Stimulated activated CD4-positive, alpha-beta T cell treated with anti-CD3 and anti-CD28 coated beads, Interleukin-12 subunit alpha, Interleukin-12 subunit beta, amount 100 ng/mL, for 4 hours (primary cell): Measurements from ENCODE around the gene WHAMM.
"Not testable (repeated sequence)": the region's sequence is repeated elsewhere in the genome, so short reads cannot be mapped to it uniquely, and the experiment has no call there.

Source experiments
- DNase-seq: peaks from one replicate; pipeline ENCODE4 v3.0.0-alpha.2; 2020

The WHAMM gene

GRCh38 chr15:82839136-82839535 is 29.7 kb downstream of the WHAMM start:
- no peak for DNase-seq

GRCh38 chr15:82840166-82840565 is 30.7 kb downstream of the WHAMM start:
- no peak for DNase-seq

DNA sequence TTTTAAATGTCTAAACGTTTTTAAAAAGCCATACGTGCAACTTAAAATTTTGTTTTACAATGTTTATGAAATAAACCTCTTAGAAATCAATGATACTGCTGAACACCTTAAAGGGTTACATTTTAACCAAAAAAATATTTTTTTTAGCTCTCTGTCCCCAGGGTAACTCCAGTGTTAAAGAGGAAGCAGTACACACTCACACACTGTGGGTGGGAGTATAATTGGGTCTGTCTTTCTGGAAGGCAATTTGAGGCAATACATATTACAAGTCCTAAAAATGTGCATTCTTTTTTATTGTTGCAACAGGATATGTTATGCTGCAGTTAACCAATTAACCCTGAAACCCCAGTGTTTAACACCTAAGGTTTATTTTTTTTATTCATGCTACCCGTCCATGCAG is 34.1 kb downstream of the WHAMM start:
- DNase-seq: no peak

GRCh38 chr15:82845686-82846085 is 36.3 kb downstream of the WHAMM start:
- DNase-seq: no peak

- no peak for DNase-seq
Measured at GRCh38 chr15:82846621-82847020, 37.2 kb downstream of the WHAMM start.

DNA sequence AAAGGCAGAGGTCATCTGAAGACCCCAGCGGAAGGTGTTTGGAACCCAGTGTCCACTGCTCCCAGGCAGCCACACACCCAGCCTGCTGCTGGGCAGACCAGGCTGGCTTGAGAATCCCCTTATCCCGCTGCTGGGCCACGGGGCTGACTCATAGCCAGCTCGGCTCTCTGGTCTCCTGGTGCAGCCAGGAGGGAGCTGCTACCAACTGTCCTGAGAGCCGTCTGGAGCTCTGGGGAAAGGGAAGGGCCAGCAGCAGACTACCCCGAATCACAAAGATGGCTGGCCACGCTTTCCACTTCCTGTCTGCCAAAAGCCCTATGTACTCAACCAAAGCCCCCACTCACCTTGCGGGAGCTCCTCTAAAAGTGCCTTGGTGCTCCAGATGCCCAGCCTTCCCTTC is 38.3 kb downstream of the WHAMM start:
- no peak for DNase-seq

GRCh38 chr15:82848241-82848993 is 39.0 kb downstream of the WHAMM start:
- no peak for DNase-seq

DNA sequence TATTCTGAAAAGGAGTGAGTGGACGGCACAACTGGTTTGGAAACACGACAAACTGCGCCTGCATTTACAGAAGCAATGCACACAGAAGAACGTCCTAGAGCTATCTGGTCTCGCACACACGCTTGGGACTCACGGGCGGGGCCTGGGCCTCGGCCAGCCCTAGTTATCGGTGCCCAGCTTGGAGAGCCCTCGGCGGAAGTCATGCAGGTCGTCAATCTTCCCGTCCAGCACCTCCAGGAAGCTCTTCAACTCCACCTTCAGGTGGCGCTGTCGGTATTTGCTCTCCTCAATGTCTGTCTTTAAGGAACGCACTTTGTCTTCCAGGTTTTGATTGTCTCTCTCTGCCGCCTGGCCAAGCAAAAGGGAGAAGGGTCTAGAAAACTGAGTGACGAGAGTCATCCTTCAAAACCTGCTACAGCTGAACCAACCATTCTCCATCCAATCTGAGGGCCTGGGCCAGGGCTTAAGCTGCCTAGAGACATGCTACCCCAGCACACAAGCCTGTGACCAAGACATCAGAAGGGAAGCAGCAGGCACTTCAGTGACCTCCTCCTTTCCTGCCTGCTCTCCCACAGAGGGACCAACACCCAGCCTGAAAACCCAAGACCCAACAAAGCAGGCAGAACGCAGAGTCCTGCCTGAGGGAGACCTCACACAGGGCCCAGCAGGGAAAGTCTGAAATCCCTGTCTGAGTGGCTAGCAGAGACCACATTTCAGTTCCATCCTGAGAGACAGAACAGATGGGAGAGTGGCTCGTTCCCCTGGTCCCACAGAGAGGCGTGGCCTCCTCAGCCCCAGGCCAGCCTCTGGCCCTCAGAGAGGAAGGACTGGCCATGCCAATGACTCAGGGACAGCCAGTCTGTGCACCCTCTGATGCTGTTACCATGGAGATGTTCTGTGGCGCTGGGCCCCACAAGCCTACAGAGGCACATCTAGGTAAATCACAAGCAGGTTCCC is 40.4 kb downstream of the WHAMM start:
- DNase-seq: peak; percentile 14

- no peak for DNase-seq
Measured at GRCh38 chr15:82850731-82851130, 41.3 kb downstream of the WHAMM start.

- DNase-seq: no peak
Measured at GRCh38 chr15:82851306-82851850, 42.0 kb downstream of the WHAMM start.

GRCh38 chr15:82851981-82852511 is 42.6 kb downstream of the WHAMM start:
- no peak for DNase-seq

- no peak for DNase-seq
Measured at GRCh38 chr15:82852941-82853561, 43.6 kb downstream of the WHAMM start.

- no peak for DNase-seq
Measured at GRCh38 chr15:82854554-82854953, 45.1 kb downstream of the WHAMM start.

DNA sequence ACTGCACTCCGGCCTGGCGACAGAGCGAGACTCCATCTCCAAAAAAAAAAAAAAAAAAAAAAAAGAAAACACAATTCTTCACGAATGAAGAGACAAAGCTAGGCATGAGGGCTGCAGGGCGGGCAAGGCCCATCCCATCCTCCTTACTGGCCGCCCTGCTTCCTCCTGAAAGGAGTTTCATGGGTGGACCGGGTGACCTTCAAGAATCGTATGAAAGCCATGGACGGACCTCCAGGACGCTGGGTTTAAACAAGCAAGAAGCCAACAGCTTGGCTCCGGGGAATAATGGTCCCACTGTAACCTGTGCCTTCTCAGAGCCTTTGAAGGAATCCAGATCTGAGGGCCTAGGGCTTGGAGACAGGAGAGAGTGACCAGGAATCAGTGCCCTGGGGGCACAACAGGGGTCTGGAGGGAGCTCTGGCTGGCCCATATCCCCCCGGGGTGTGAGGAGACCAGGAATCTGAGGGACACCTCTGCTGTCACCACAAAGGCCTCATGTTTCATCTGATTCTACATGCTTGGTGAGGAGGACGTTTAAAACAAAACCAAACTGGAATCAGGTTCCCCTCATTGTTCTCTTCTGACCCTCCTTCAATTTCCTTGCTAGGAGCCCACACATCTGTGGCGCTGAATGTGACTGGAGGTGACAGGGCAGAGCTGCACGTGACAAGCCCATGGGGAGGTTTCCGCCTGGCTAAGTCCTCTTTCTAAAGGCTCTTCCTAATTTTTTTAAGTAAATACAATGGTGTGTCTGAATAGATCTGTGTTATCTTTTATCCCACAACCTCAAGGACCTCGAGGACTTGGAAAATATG is 46.1 kb downstream of the WHAMM start:
- DNase-seq: no peak

- no peak for DNase-seq
Measured at GRCh38 chr15:82856397-82857170, 47.2 kb downstream of the WHAMM start.

DNA sequence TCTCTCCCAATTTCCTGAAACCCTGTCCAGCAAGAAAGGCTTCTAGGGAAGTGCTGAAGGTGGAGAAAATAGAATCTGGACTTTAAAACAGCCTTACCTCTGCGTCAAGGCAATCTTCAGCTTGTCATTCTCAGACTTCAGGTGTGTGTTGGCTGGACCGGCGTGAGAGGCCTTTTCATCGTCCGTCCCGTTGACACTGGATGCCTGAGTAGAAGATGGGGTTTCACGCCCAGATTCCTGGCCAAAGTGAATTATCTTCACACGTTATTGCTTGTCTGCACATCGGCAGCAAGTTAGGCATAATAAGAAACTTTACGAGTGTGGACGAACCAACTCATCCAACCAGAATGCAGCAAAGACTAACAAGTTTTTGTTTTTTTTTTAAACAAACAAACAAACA is 49.5 kb downstream of the WHAMM start:
- DNase-seq: no peak

- DNase-seq: no peak
Measured at GRCh38 chr15:82862886-82863285, 53.5 kb downstream of the WHAMM start.

DNA sequence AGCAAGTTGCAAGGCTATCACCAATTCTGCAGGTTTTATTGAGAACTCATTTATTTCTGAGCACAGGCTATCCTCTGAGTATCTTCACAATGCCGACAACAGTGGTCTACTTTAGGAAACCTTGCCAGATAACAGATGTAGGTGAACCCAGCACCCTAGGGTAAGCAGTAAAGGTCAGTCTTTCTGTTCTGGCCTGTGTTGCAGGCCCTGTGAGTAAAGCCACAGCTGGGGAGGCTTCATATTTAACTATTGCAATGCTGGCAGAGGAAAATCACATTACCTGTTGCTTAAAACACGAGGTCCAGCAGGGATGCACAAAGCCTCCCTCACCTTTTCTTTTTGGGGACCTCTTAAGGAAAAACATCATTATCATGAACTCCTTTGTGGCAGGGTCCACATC is 55.5 kb downstream of the WHAMM start:
- DNase-seq: no peak

DNA sequence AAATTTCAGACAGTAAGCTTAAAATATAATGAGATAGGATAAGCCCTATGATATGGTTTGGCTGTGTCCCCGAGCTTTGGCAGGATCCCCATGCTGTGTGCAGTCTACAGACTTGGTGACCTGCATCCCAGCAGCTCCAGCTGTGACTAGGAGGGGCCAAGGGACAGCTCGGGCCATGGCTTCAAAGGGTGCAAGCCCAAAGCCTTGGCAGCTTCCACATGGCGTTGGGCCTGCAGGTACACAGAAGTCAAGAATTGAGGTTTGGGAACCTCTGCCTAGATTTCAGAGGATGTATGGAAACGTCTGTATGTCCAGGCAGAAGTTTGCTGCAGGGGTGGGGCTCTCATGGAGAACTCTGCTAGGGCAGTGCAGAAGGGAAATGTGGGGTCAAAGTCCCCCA is 56.2 kb downstream of the WHAMM start:
- not testable (repeated sequence) for DNase-seq

DNA sequence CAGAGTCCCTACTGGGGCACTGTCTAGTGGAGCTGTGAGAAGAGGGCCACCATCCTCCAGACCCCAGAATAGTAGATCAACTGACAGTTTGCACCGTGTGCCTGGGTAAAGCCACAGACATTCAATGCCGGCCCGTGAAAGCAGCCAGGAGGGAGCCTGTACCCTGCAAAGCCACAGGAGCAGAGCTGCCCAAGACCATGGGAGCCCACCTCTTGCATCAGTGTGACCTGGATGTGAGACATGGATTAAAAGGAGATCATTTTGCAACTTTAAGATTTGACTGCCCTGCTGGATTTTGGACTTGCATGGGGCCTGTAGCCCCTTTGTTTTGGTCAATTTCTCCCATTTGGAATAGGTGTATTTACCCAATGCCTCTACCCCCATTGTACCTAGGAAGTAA is 56.6 kb downstream of the WHAMM start:
- DNase-seq: not testable (repeated sequence)

- no peak for DNase-seq
Measured at GRCh38 chr15:82870727-82871320, 61.4 kb downstream of the WHAMM start.
